Measurements from ENCODE around the gene ADAMTS4.
A peak's percentile ranks its signal among the peaks of the same experiment; 100 is the strongest.

DNA sequence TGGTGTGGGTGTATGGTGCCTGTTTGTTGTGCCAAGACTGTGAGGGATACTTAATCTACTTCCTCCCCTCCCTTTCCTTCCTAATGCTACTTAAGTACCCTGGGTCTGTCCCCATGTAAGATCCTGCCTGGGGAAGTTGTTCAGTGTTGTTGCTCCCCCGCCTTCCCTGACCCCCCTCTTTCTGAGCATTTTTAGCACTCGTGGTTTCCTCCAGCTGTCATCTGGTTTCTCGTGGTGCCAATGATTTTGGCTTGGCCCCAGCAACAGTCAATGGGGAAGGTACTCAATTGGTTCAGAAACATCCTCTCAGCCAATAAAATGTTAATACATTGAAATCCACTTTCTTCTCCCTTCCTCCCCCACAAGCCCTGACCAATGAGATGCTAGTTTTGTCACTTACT lies 13.6 kb downstream of the ADAMTS4 start:
- TF ChIP-seq, protein P1, sequence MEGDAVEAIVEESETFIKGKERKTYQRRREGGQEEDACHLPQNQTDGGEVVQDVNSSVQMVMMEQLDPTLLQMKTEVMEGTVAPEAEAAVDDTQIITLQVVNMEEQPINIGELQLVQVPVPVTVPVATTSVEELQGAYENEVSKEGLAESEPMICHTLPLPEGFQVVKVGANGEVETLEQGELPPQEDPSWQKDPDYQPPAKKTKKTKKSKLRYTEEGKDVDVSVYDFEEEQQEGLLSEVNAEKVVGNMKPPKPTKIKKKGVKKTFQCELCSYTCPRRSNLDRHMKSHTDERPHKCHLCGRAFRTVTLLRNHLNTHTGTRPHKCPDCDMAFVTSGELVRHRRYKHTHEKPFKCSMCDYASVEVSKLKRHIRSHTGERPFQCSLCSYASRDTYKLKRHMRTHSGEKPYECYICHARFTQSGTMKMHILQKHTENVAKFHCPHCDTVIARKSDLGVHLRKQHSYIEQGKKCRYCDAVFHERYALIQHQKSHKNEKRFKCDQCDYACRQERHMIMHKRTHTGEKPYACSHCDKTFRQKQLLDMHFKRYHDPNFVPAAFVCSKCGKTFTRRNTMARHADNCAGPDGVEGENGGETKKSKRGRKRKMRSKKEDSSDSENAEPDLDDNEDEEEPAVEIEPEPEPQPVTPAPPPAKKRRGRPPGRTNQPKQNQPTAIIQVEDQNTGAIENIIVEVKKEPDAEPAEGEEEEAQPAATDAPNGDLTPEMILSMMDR (IDR thresholded peaks at IDR 0.05): no peak
- TF ChIP-seq POLR2A (IDR thresholded peaks at IDR 0.05) (no peak), POLR2AphosphoS5 (IDR thresholded peaks at IDR 0.05) (peak; percentile 22)
